Rectal smooth muscle tissue (tissue), 1 donor: ENCODE results near the gene EPG5.

Source experiments
- H3K27ac ChIP-seq: one replicate; pipeline ENCODE4 v1.7.0; 2013; ENCODE audit warnings: low read depth, low read length, inconsistent platforms
- H3K27me3 ChIP-seq: one replicate; pipeline ENCODE4 v1.7.0; 2013; ENCODE audit warnings: low read length; ENCODE audit not compliant: control insufficient read depth, insufficient read depth
- H3K36me3 ChIP-seq: one replicate; pipeline ENCODE4 v1.7.0; 2013; ENCODE audit warnings: low read length; ENCODE audit not compliant: control insufficient read depth, insufficient read depth
- H3K4me1 ChIP-seq: one replicate; pipeline ENCODE4 v1.7.0; 2013; ENCODE audit warnings: low read length; ENCODE audit not compliant: control insufficient read depth, insufficient read depth
- H3K4me3 ChIP-seq: one replicate; pipeline ENCODE4 v1.7.0; 2013; ENCODE audit warnings: low read length
- H3K9ac ChIP-seq: one replicate; pipeline ENCODE4 v1.7.0; 2013; ENCODE audit warnings: low read length

The EPG5 gene

DNA sequence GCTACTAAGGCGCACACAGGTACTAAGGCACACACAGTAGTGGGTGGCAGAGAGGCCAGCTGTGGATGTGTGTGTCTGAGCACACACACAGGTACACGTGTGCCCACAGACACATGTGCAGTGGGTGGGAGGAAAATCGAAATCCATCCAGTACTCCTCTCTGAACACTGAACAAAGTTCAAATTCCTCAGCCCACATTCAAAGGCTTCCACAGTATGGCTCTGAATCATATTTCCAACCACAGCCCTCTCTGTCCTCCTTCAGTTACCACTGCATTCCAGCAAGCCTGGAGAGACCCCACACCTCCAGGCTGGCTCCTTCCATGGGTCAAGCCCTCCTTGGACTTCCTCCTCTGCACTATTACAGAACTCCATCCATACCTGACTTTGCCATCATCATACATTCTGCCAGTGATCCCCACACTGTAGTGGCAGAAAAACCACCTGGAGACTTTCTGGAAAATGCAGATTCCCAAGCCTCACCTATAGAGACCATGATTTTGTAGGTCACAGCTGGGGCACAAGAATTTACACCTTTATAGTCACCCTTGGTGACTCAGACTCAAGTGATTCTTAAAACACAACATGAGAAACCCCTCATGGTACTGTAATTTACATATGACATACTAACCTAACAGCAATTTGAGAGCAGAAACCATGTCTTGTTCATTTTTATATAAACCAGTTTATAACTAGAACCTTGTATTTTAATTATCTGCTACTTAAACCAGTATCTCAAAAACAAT lies 31.4 kb downstream of the EPG5 start:
- no peaks in the 10 kb centered on the region for H3K4me1 ChIP-seq
- H3K27me3 ChIP-seq, result no peaks in the 10 kb centered on the region
- peaks cover 18% of the 10 kb centered on the region for H3K36me3 ChIP-seq
- no peak overlapping the region for H3K4me3 ChIP-seq
- no peak overlapping the region for H3K27ac ChIP-seq
- H3K9ac ChIP-seq, result no peak overlapping the region

DNA sequence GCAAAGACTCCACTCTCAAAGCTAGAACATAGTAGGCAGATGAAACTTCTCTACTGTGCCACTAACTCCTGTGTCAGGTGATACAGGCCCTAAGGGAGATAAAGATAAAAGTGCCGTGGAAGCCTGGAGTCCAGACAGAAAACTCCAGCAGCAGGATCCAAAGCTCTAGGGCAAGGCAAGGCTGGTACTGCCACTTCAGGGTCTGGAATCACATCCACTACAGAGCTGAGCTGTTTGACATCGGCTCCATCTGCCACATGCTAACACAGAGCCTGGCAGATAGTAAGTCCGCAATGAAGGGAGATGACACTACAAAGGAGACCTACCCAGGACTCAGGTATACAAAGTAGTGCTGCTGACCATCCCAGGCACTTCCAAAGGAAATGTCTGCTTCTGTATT lies 34.4 kb downstream of the EPG5 start:
- Histone ChIP-seq H3K36me3 (peaks cover 12% of the 10 kb centered on the region), H3K27ac (no peak overlapping the region), H3K4me3 (no peak overlapping the region), H3K9ac (no peak overlapping the region), H3K4me1 (no peaks in the 10 kb centered on the region), H3K27me3 (no peaks in the 10 kb centered on the region)

DNA sequence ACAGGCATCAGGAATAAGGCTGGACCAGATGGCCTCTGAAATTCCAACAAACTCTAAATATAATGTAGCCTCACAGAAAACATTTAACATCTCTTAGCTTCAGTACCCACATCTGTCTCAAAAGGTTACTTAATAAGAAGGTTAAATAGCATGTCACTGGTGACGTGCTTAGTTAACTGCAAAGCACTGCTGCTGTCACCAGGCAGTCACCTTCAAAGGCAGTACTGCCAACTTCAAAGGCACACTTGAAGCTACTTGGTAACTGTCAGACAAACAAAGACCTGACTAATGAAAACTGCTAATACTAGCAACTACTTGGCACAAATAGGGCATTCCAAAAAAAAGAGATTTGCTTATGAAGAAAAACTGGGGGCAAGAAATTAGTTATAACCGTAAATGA lies 36.2 kb downstream of the EPG5 start:
- H3K4me1 ChIP-seq, result no peaks in the 10 kb centered on the region
- H3K27me3 ChIP-seq, result no peaks in the 10 kb centered on the region
- H3K9ac ChIP-seq, result no peak overlapping the region
- H3K36me3 ChIP-seq, result peaks cover 14% of the 10 kb centered on the region
- H3K4me3 ChIP-seq, result no peak overlapping the region
- no peak overlapping the region for H3K27ac ChIP-seq

DNA sequence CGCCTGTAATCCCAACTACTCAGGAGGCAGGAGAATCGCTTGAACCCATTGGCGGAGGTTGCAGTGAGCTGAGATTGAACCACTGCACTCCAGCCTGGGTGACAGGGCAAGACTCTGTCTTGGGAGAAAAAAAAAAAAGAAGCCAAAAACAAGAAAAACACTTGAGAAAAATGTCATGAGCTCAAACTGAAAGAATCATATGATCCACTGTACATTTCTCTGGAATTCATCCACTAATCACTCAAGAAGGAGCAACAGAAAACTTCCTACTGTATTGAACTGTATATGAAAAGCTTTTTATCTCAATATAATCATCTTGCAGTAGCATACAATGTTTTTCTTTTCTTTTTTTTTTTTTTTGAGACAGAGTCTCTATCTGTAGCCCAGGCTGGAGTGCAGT lies 40.4 kb downstream of the EPG5 start:
- H3K27me3 ChIP-seq, result no peaks in the 10 kb centered on the region

DNA sequence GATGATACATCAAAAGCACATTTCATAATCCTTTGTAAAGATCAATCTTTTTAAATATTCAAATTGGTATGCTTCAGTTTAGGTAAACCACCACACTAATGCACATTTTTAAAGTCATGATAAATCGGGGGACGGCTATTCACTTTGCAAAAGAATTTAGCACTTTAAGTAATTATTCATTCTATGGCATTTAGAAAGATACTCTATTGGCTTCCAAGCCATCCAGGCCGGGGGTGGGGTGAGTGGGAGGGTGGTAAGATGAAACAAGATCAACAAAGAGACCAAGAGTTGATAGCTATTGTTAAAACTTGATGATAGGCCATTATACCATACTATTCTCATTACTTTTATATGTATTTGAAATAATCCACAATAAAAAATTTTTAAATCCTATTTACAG lies 41.0 kb downstream of the EPG5 start:
- no peak overlapping the region for H3K4me3 ChIP-seq
- H3K27ac ChIP-seq, result no peak overlapping the region
- H3K27me3 ChIP-seq, result no peaks in the 10 kb centered on the region
- no peak overlapping the region for H3K9ac ChIP-seq
- peaks cover 19% of the 10 kb centered on the region for H3K36me3 ChIP-seq
- H3K4me1 ChIP-seq, result no peaks in the 10 kb centered on the region

More for the DNA sequence above, 40.4 kb downstream of the EPG5 start:
- H3K4me3 ChIP-seq, result no peak overlapping the region
- no peak overlapping the region for H3K27ac ChIP-seq
- peaks cover 19% of the 10 kb centered on the region for H3K36me3 ChIP-seq
- no peak overlapping the region for H3K9ac ChIP-seq
- no peaks in the 10 kb centered on the region for H3K4me1 ChIP-seq

DNA sequence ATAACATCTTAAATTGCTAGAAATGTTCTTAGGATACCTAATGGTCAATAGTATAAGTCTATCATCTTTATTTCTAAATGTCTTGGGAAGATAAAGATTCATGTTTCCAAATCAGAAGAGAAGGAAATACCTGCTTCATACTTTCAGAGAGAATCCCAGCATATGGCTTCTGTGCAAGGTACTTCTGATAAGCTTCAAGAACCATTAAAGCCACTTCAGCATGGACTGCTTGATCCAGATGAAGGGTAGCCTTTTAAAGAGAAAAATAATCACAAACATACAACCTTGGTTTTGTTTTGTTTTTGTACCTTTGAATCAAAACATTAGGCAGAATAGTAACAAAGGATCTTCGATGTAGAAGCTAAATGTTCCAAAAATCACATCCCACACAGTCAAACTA lies 44.0 kb downstream of the EPG5 start:
- H3K27me3 ChIP-seq, result no peaks in the 10 kb centered on the region
- peaks cover 11% of the 10 kb centered on the region for H3K36me3 ChIP-seq
- no peaks in the 10 kb centered on the region for H3K4me1 ChIP-seq
- H3K4me3 ChIP-seq, result no peak overlapping the region
- H3K27ac ChIP-seq, result no peak overlapping the region
- H3K9ac ChIP-seq, result no peak overlapping the region

DNA sequence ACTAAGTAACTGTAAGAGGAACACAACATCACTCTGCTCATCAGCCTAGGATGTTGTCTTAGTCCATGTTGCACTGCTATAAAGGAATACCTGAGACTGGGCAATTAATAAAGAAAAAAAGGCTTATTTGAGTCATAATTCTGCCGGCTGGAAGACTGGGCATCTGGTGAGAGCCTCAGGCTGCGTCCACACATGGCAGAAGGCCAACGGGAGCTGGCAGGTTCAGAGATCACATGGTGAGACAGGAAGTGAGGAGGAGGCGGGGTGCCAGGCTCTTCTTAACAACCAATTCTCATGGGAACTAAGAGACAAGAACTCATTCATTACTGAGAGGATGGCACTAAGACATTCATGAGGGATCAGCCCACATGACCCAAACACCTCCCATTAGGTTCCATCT lies 46.8 kb downstream of the EPG5 start:
- Histone ChIP-seq H3K36me3 (peaks cover 24% of the 10 kb centered on the region), H3K4me1 (no peaks in the 10 kb centered on the region), H3K4me3 (no peak overlapping the region), H3K27me3 (no peaks in the 10 kb centered on the region), H3K27ac (no peak overlapping the region), H3K9ac (no peak overlapping the region)

DNA sequence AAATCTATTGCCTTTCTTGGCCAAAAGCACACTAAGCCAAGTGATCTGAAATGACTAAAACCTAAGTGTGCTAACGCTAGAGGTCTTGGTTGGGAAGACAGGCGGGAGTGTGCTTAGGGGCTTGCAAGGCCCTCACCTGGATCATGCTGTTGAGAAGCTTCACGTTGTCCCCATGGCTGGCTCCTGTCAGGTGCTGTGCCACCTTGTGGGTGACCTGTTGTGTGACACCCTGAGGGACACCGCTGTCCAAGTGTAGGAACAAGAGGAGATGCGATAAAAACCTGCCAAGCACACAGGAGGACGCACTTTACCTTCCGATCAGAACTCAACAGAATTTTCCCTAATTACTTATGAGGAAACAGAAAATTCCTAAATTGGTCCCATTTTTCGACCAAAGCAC lies 50.8 kb downstream of the EPG5 start:
- H3K9ac ChIP-seq, result no peak overlapping the region
- H3K27ac ChIP-seq, result no peak overlapping the region
- no peaks in the 10 kb centered on the region for H3K27me3 ChIP-seq
- H3K4me1 ChIP-seq, result no peaks in the 10 kb centered on the region
- H3K36me3 ChIP-seq, result peaks cover 40% of the 10 kb centered on the region
- H3K4me3 ChIP-seq, result no peak overlapping the region

DNA sequence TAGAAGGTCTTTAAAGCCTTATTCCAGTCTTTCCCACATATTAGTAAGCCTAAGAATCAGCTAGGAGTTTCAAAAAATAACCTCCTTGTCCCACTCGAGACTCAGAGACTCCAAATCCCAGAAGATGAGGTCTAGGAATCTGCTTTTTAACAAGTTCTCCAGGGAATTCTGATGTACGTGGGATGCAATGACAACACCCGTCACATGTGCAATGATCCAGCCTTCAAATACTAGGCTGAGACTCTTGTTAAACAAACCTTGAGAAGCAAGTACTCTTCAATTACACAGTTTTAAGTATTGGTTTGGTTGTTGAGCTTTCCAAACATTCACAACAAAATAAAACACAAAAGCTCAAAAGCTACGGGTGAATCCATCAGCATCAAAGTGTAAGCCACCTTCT lies 53.9 kb downstream of the EPG5 start:
- Histone ChIP-seq H3K27me3 (no peaks in the 10 kb centered on the region), H3K36me3 (peaks cover 46% of the 10 kb centered on the region), H3K27ac (no peak overlapping the region), H3K4me1 (no peaks in the 10 kb centered on the region), H3K4me3 (no peak overlapping the region), H3K9ac (no peak overlapping the region)

DNA sequence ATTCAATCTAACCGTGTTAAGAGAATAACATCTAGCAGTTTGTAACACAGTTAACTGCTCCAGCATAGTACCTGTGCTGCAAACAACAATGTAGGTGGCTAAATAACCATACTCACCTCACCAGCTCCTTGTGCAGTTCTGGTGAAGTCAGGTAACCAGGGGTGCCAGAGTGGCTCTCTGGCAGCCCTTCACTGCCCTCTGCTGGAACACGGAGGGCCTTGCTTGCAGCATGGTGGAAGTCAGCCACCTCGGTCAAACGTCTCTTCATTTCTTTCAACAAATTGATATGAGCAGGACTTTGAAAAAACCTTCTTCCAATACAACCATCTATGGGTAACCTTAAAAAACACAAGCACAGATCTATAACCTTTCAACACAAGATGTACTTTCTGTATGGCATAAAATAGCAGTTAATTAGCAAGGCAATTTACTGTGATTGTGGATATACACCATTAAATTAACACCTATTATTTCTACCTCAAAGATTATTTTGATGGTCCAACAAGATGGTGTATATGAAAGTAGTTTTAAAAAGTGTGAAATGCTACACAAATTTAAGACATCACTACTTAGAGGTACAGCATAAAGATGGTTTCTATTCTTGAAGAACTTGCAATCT lies 56.6 kb downstream of the EPG5 start:
- Histone ChIP-seq H3K4me1 (no peaks in the 10 kb centered on the region), H3K4me3 (no peak overlapping the region), H3K36me3 (peaks cover 36% of the 10 kb centered on the region), H3K27ac (no peak overlapping the region), H3K27me3 (no peaks in the 10 kb centered on the region), H3K9ac (no peak overlapping the region)

DNA sequence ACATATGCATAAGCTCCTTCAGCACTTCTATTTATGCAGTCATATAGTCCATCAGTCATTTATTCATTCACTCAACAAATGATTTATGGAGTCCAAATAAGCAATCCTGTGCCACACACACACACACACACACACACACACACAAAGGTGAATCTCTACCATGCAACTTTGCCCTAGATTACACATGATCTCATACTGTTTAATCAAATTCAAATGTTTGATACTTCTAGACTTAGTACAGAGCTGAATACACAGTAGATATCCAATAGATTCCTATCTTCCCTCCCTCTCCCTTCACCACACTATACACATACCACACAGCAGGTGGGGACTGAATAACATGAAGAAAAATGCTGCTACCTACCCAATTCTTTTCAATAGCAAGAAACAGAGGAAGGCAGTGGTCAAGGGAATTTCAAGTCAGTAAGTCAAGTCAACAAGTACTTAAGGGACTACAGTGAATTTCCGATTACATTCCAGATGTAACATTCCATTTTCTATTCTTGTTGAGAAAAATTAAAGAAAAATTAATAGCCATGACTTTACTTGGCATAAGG lies 65.4 kb downstream of the EPG5 start:
- Histone ChIP-seq H3K4me3 (no peak overlapping the region), H3K36me3 (peaks cover 18% of the 10 kb centered on the region), H3K9ac (no peak overlapping the region), H3K27ac (no peak overlapping the region), H3K27me3 (no peaks in the 10 kb centered on the region), H3K4me1 (no peaks in the 10 kb centered on the region)

DNA sequence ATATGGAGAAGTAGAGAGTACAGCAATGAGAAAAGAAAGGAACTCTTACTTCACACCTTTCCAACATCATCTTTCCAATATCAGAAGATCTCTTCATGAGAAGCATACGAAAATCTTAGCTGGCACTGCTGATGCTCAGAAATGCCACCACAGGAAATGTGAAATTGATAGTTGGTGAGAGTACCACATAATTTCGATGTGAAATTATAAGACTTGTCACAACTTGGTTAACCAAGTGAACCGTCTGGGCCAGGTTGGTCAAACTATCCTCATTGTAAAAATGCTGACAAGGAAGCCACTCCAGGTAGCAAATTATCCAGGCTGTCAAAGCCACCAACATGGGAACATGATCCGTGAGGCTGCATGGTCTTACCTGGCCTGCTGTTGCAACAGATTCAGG lies 66.5 kb downstream of the EPG5 start:
- Histone ChIP-seq H3K27me3 (no peaks in the 10 kb centered on the region), H3K36me3 (peaks cover 18% of the 10 kb centered on the region), H3K9ac (no peak overlapping the region), H3K4me1 (no peaks in the 10 kb centered on the region), H3K27ac (no peak overlapping the region), H3K4me3 (no peak overlapping the region)

DNA sequence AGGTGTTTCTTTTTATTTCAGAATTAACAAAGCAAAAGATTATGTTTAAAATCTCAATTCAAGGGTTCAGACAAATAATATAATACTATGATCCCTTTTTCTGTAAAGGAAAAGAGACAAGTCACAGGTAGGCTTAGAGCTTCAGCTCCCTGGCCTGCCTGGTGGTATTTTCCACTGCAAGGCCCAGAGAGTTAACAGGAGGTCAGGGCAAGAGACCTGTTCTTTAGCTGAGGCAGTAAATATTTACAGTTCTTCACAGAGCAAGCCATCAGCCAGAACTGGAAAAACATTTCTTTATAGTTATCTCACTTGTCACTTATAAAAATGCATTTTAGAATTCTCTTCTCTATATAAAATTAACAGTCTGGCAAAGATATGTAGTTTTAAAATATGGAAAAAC lies 70.1 kb downstream of the EPG5 start:
- H3K27me3 ChIP-seq, result no peaks in the 10 kb centered on the region
- H3K9ac ChIP-seq, result no peak overlapping the region
- peak overlapping the region; percentile 5 for H3K27ac ChIP-seq
- H3K4me3 ChIP-seq, result no peak overlapping the region
- H3K4me1 ChIP-seq, result no peaks in the 10 kb centered on the region
- H3K36me3 ChIP-seq, result peaks cover 11% of the 10 kb centered on the region
